Fibroblast of the conjunctiva (primary cell): ENCODE data around the gene CYTH1.

Experiments
- DNase-seq: peaks from one replicate; pipeline ENCODE4 v3.0.0-alpha.2; 2010; ENCODE audit warnings: low read depth

Gene CYTH1

DNA sequence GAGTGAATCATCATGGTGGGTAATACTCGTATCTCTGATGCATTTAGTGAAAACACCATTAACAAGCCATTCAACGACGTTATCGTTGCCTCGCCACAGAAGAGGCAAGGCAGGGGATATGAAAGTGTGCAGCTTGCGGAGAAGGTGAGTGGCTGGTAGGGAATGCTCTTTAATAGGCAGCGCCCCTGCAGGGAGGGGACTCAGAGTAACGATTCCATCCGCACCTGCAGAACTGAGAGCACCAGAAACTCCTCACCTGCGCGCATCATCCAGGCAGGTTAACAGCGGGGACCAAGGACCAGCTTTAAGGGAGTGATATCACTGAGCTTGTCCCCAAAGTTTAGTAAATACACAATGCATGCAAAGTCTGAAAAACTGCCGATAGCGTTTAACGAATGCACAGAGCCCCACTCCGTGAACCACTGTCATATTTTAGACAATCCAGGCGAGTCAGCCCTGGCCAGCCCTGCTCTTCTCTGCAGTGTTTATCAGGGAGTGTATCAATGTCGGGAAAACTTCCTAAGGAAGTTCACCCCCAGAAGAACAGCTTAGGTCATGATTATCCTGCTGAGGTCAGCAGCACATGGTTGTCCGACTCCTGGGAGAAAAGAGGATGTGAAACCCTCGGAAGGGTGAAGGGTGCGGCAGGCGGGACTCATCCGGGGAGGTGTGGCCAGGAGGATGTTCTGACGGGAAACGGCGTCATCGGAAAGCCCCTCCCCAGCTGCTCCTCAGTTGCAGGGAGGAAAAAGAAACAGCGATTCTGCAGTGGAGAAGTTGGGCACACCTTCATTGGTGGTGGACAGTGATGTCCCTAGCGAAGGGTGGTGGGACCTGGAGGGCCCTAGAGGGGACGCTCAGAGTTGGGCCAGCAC is 136.4 kb downstream of the CYTH1 start:
- no peak for DNase-seq

DNA sequence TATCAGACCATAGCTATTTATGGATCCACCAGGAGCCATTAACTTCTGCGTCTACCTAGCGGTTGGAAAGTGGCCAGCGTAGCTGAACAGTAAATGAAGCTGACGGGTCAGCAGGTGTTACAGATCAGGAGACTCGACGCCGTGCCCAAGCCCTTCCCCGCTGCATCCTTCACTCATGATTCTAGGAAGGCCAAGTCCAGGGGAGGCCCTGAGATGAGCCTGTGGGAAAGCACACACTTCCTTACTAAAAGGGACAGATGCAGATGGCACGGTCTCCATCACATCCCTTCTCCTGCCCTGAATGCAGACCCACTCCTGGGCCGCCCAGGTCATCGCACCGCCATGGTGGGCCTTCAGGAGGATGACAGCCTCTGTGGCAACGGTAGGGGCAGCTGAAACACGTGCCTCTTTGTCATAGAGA is 137.1 kb downstream of the CYTH1 start:
- no peak for DNase-seq

- no peak for DNase-seq
Observed at GRCh38 chr17:78644224-78644623, 137.8 kb downstream of the CYTH1 start.

DNA sequence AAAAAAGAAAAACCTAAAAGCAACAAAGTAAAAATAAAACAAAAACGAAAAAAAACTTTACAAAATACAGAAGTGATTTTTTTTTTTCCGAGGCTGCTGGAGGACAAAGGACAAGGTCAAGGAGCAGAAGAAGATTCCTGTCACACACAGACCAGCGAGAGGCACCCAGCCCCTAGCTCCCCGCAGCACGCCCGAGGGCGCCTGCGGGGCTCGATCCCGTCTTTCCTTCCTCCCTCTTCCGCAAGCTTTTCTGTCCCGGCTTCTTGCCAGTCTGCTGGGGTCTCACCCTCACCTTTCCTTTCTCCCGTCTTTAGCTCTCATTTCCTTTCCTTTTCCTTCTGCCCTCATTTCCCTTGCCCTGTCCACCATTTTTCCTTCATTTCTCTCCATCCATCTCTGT is 138.7 kb downstream of the CYTH1 start:
- no peak for DNase-seq

DNA sequence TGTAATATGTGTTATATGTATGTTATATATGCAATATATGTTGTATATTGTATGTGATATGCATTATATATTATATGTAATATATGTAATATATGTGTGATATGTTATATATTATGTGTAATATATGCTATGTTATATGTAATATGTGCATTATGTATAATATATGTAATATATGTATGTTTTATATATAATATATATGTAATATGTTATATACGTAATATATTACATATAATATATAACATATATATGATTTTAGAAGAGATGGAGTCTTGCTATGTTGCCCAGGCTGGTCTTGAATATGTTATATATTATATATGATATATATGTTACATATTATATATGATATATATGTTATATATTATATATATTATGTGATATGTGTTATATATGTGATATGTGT is 139.4 kb downstream of the CYTH1 start:
- no peak for DNase-seq

DNA sequence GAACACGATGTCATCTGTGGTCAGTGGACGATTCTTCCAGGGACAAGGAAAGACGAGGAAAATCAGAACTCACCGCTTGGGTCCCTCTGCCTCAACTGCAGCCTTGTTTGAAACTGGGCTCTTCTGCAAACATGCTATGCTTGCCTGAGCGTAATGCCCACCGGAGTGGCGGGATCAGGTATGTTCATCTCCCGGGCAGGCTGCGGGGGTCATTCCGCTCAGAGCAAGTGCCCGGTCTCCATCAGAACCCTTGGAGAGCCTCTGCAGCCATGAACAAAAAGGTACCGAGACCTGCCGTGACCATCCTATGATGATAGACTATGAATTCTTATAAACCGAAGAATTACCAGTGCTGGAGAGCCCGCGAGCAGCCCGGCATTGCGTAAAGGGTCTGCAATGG is 140.4 kb downstream of the CYTH1 start:
- DNase-seq, result no peak

DNA sequence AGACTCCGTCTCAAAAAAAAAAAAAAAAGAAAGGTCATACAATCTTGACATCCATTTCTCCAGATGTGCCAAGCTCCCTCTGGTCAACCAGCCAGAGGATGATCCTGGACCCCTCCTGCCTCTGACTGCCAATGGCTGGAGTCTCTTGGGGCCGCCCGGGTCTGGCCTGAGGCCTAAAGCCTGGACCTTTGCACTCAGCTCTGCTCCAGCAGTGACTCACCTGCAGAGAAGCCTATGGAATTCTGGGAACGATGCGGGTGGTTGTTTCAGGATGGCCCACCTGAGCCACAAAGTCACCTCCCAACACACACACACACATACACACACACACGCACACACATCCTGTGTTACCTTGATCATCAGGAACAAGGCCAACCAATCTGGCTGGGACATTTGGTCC is 140.8 kb downstream of the CYTH1 start:
- no peak for DNase-seq

DNA sequence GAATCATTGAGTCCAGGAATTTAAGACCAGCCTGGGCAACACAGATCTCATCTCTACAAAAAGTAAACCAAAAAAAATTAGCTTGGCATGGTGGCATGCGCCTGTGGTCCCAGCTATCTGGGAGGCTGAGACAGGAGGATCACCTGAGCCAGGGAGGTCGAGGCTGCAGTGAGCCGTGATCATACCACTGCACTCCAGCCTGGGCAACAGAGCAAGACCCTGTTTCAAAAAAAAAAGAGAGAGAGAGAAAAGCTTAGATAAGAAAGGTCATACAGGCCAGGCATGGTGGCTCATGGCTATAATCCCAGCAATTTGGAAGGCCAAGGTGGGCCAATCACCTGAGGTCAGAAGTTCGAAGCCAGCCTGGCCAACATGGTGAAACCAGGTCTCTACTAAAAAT is 141.4 kb downstream of the CYTH1 start:
- DNase-seq, result no peak

DNA sequence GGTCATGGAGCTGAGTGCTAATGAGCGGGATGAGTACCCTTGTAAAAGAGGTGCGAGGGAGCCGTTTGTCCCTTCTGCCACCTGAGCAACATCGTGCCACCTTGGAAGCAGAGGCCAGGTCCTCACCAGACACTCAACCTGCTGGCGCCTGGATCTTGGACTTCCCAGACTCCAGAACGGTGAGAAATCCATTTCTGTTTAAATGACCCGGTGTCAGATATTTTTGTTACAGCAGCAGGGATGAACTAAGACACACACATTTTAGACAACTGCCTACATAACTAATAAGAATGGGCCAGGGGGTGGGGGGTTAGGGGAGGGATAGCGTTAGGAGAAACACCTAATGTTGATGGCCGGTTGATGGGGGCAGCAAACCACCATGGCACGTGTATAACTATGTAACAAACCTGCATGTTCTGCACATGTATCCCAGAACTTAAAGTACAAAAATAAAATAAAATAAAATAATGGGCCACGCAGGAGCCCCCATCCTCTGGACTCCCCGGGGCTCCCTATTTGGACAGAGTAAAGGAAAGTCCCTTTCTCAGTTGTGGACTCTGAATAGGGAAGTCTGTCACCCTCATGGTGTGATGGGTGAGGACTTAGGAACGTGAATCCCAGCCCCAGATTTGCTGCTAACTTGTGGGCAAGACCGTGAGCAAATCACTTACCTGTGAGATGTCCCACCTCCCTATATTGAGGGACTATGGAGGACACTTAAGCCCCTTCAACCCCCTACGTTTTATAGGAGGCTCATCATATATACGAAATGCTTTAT is 144.2 kb downstream of the CYTH1 start:
- DNase-seq, result no peak

GRCh38 chr17:78637146-78637545 is 144.9 kb downstream of the CYTH1 start:
- DNase-seq, result no peak

DNA sequence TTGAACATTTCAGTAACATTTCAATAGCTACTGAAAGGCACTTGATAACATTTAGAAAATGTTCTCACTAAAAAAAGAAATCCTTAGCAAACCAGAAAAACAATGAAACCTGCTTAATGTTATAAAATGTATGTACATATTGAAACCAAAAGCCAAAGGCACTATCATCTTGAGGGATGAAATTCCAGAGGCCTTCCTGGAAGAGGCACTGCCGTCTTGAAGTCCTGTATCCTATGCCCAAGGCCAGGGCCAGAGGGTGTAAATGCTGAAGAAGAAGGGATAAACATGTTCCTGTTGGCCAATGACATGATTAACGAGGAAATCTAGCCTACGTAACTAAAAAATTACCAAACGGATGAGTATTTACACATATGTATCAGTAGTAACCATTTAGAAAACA is 147.9 kb downstream of the CYTH1 start:
- no peak for DNase-seq

DNA sequence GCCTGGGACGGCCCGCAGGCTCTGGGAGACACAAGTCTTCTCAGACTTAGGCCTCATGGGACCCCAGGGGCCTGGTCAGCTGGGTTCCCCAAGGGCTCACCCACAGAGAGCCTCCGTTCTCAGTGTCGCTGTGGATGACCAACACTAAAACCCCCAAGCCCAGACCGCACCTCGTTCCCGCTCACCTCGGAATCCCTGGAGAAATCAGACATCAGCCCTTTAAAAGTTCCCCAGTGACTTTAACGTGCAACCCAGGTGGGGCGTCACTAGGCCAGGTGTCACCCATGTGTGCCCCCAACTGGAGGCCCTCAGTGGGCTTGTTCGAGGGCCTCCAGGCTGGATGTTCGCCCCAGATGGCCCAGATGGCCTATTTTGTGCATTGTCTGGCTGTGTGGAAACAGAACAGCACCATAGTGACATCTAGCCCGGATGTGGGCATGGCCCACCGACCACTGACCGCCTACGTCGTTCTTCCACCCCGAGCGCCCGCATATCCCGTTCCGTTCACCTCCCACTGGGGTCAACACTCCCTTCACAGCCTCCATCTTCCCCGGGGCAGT is 152.6 kb downstream of the CYTH1 start:
- DNase-seq, result no peak

- no peak for DNase-seq
Observed at GRCh38 chr17:78628547-78629435, 153.3 kb downstream of the CYTH1 start.

- no peak for DNase-seq
Observed at GRCh38 chr17:78624324-78625151, 157.5 kb downstream of the CYTH1 start.
